GM12878 (cell line): Measurements from ENCODE around the gene KRTAP5-10.

ENCODE experiments used
- CBX3 ChIP-seq: fragments of 200-600 bp; sonication (generic); IDR thresholded peaks from 2 replicates; pipeline ENCODE4 v1.6.1; 2016; ENCODE audit warnings: low read depth, borderline replicate concordance
- CHD2 ChIP-seq: IDR thresholded peaks from 2 replicates; pipeline ENCODE4 v1.6.1; 2011; ENCODE audit warnings: low read depth, low read length, improper control_type of control experiment, borderline replicate concordance
- CREM ChIP-seq: IDR thresholded peaks from 2 replicates; pipeline ENCODE4 v1.6.1; 2014; ENCODE audit warnings: antibody characterized with exemption, low read depth
- DPF2 ChIP-seq: fragments of 450-650 bp; IDR thresholded peaks from 2 replicates; pipeline ENCODE4 v1.6.1; 2017; ENCODE audit warnings: mild to moderate bottlenecking
- EP300 ChIP-seq, 2 experiments: fragments of 150-350 bp in 1 of 2; IDR thresholded peaks; 2 replicates each; pipeline ENCODE4 v1.6.1; 2011 to 2012; ENCODE audit warnings: low read depth in 2 of 2, low read length in 2 of 2, borderline replicate concordance in 1 of 2, improper control_type of control experiment in 1 of 2, inconsistent platforms in 1 of 2; ENCODE audit not compliant: control insufficient read depth in 1 of 2
- MYC ChIP-seq: IDR thresholded peaks from 2 replicates; pipeline ENCODE4 v1.6.1; 2011; ENCODE audit warnings: mild to moderate bottlenecking, low read length, moderate library complexity, inconsistent platforms; ENCODE audit not compliant: insufficient read depth, insufficient replicate concordance, insufficient read length, severe bottlenecking
- POLR2AphosphoS5 ChIP-seq: IDR thresholded peaks from 2 replicates; pipeline ENCODE4 v1.6.1; 2011; ENCODE audit warnings: mild to moderate bottlenecking, low read length, inconsistent platforms
- RBBP5 ChIP-seq: fragments of 200-600 bp; sonication (generic); conservative IDR thresholded peaks from 2 replicates; pipeline ENCODE4 v1.6.1; 2016
- SMC3 ChIP-seq: IDR thresholded peaks from 2 replicates; pipeline ENCODE4 v1.6.1; 2011; ENCODE audit warnings: low read length, improper control_type of control experiment, borderline replicate concordance
- YY1 ChIP-seq: IDR thresholded peaks from 2 replicates; pipeline ENCODE4 v1.6.1; 2011; ENCODE audit warnings: low read depth, mild to moderate bottlenecking, low read length
- TF ChIP-seq, protein P1 (sequence below), 3 experiments: IDR thresholded peaks in 2 of 3; conservative IDR thresholded peaks in 1 of 3; 2 replicates each; pipeline ENCODE4 v1.5.1; 2011; ENCODE audit warnings: low read depth in 3 of 3, low read length in 3 of 3, mild to moderate bottlenecking in 3 of 3, control low read depth in 2 of 3, moderate library complexity in 2 of 3, inconsistent platforms in 1 of 3, mixed read lengths in 1 of 3; ENCODE audit not compliant: control insufficient read depth in 2 of 3, insufficient read depth in 1 of 3; ENCODE audit errors: extremely low read depth in 1 of 3
- TF ChIP-seq, protein P2 (sequence below): IDR thresholded peaks from 2 replicates; pipeline ENCODE4 v1.6.1; 2011; ENCODE audit warnings: borderline replicate concordance, low read depth, mild to moderate bottlenecking, moderate library complexity, mixed read lengths, low read length; ENCODE audit not compliant: insufficient read depth; ENCODE audit errors: extremely low read length
- TF ChIP-seq, protein P3 (sequence below): IDR thresholded peaks from 2 replicates; pipeline ENCODE4 v1.6.1; 2011; ENCODE audit warnings: low read depth, low read length, improper control_type of control experiment, borderline replicate concordance

DNA sequence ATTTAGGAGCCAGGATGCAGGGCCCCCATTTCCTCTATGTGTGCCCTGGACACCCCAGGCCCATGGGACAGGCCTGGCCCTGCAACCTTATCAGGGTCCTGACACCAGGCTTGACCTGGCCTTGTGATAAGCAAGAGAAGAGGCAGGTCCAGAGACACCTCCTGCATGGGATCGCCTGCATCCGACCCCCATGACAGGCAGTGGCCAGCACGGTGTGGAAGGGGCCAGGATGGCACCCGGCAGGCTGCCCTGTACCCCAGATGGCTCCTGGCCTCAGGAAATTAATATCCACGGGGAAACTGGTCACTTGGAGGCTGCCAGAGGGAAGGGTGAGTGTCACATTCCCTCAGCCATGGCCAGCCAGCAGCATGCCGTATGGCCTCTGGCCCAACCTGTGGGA lies 10.4 kb upstream of the KRTAP5-10 start:
- TF ChIP-seq, protein P1, sequence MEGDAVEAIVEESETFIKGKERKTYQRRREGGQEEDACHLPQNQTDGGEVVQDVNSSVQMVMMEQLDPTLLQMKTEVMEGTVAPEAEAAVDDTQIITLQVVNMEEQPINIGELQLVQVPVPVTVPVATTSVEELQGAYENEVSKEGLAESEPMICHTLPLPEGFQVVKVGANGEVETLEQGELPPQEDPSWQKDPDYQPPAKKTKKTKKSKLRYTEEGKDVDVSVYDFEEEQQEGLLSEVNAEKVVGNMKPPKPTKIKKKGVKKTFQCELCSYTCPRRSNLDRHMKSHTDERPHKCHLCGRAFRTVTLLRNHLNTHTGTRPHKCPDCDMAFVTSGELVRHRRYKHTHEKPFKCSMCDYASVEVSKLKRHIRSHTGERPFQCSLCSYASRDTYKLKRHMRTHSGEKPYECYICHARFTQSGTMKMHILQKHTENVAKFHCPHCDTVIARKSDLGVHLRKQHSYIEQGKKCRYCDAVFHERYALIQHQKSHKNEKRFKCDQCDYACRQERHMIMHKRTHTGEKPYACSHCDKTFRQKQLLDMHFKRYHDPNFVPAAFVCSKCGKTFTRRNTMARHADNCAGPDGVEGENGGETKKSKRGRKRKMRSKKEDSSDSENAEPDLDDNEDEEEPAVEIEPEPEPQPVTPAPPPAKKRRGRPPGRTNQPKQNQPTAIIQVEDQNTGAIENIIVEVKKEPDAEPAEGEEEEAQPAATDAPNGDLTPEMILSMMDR (IDR thresholded peaks at IDR 0.05 in 2 of 3, conservative IDR thresholded peaks at IDR 0.05 in 1 of 3; ENCODE audit: control insufficient read depth in 2 of 3, extremely low read depth in 1 of 3, insufficient read depth in 1 of 3, low read depth in 3 of 3, low read length in 3 of 3): no peak
- TF ChIP-seq, protein P2, sequence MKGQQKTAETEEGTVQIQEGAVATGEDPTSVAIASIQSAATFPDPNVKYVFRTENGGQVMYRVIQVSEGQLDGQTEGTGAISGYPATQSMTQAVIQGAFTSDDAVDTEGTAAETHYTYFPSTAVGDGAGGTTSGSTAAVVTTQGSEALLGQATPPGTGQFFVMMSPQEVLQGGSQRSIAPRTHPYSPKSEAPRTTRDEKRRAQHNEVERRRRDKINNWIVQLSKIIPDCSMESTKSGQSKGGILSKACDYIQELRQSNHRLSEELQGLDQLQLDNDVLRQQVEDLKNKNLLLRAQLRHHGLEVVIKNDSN: no peak
- no peak for TF ChIP-seq RBBP5
- TF ChIP-seq POLR2AphosphoS5: no peak
- no peak for TF ChIP-seq YY1
- TF ChIP-seq MYC: no peak
- no peak for TF ChIP-seq SMC3
- no peak for TF ChIP-seq CBX3
- no peak for TF ChIP-seq DPF2
- no peak for TF ChIP-seq EP300 (IDR thresholded peaks at IDR 0.05; ENCODE audit: borderline replicate concordance in 1 of 2, control insufficient read depth in 1 of 2, low read depth in 2 of 2, low read length in 2 of 2)
- TF ChIP-seq, protein P3, sequence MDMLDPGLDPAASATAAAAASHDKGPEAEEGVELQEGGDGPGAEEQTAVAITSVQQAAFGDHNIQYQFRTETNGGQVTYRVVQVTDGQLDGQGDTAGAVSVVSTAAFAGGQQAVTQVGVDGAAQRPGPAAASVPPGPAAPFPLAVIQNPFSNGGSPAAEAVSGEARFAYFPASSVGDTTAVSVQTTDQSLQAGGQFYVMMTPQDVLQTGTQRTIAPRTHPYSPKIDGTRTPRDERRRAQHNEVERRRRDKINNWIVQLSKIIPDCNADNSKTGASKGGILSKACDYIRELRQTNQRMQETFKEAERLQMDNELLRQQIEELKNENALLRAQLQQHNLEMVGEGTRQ: no peak
- no peak for TF ChIP-seq CHD2
- TF ChIP-seq CREM: no peak
